Measurements from ENCODE around the gene FUBP3.

Gene FUBP3

GRCh38 chr9:130630506-130631330, 51.3 kb downstream of the FUBP3 start:
- Histone ChIP-seq H3K27ac (no peak overlapping the region), H3K27me3 (replicated peaks) (no peaks in the 10 kb centered on the region), H3K36me3 (replicated peaks) (peaks cover 65% of the 10 kb centered on the region), H3K4me3 (ENCODE audit: low read depth, low read length) (no peak overlapping the region)
- no peak for DNase-seq
- no peak for TF ChIP-seq CTCF (IDR thresholded peaks at IDR 0.05; ENCODE audit: low read depth, low read length, missing control alignments)
- in situ Hi-C loops (cut with HindIII; ENCODE audit: low pct_ligation_motif_present, low sequenced_read_pairs), result no loop called here

GRCh38 chr9:130631331-130632080, 52.1 kb downstream of the FUBP3 start:
- Histone ChIP-seq H3K4me3 (ENCODE audit: low read depth, low read length) (no peak overlapping the region), H3K27ac (no peak overlapping the region), H3K36me3 (replicated peaks) (peaks cover 65% of the 10 kb centered on the region), H3K27me3 (replicated peaks) (no peaks in the 10 kb centered on the region)
- DNase-seq, result no peak
- in situ Hi-C loops (cut with HindIII; ENCODE audit: low pct_ligation_motif_present, low sequenced_read_pairs), result no loop called here
- no peak for TF ChIP-seq CTCF (IDR thresholded peaks at IDR 0.05; ENCODE audit: low read depth, low read length, missing control alignments)

GRCh38 chr9:130632081-130632710, 52.8 kb downstream of the FUBP3 start:
- H3K36me3 ChIP-seq (replicated peaks), result peaks cover 63% of the 10 kb centered on the region
- no peaks in the 10 kb centered on the region for H3K27me3 ChIP-seq (replicated peaks)
- no peak for DNase-seq
- no peak overlapping the region for H3K27ac ChIP-seq
- in situ Hi-C loops (cut with HindIII; ENCODE audit: low pct_ligation_motif_present, low sequenced_read_pairs), result no loop called here
- H3K4me3 ChIP-seq (ENCODE audit: low read depth, low read length), result no peak overlapping the region
- TF ChIP-seq CTCF (IDR thresholded peaks at IDR 0.05; ENCODE audit: low read depth, low read length, missing control alignments), result no peak

GRCh38 chr9:130632841-130633240, 53.5 kb downstream of the FUBP3 start:
- Histone ChIP-seq H3K36me3 (replicated peaks) (peaks cover 59% of the 10 kb centered on the region), H3K27me3 (replicated peaks) (no peaks in the 10 kb centered on the region), H3K27ac (no peak overlapping the region), H3K4me3 (ENCODE audit: low read depth, low read length) (no peak overlapping the region)
- DNase-seq, result no peak
- no peak for TF ChIP-seq CTCF (IDR thresholded peaks at IDR 0.05; ENCODE audit: low read depth, low read length, missing control alignments)
- in situ Hi-C loops (cut with HindIII; ENCODE audit: low pct_ligation_motif_present, low sequenced_read_pairs), result no loop called here

GRCh38 chr9:130633336-130634190, 54.2 kb downstream of the FUBP3 start:
- TF ChIP-seq CTCF (IDR thresholded peaks at IDR 0.05; ENCODE audit: low read depth, low read length, missing control alignments), result no peak
- no peaks in the 10 kb centered on the region for H3K27me3 ChIP-seq (replicated peaks)
- in situ Hi-C loops (cut with HindIII; ENCODE audit: low pct_ligation_motif_present, low sequenced_read_pairs), result no loop called here
- no peak overlapping the region for H3K4me3 ChIP-seq (ENCODE audit: low read depth, low read length)
- peaks cover 57% of the 10 kb centered on the region for H3K36me3 ChIP-seq (replicated peaks)
- no peak overlapping the region for H3K27ac ChIP-seq
- DNase-seq, result no peak
